Measurements from ENCODE around the gene FAM89B.
"Not testable (repeated sequence)": the region's sequence is repeated elsewhere in the genome, so short reads cannot be mapped to it uniquely, and the experiment has no call there.

FAM89B gene

GRCh38 chr11:65557280-65558001 is 14.9 kb upstream of the FAM89B start:
- DNase-seq, result peak in 7 of 14 donors; percentile 10 to 64 (median 38)

GRCh38 chr11:65558002-65558929 is 14.1 kb upstream of the FAM89B start, which contains the start of gene LTBP3:
Gene LTBP3 (minus strand): TSS chr11:65558359. CDS start chr11:65557959, 400 bp downstream.
- peak in 13 of 14 donors; percentile 38 to 88 (median 76) for DNase-seq

GRCh38 chr11:65558930-65559509 is 13.3 kb upstream of the FAM89B start:
- DNase-seq, result peak in 11 of 14 donors; percentile 42 to 87 (median 69)

- DNase-seq, result peak in 3 of 14 donors; percentile 41 to 61 (median 56)
Observed at GRCh38 chr11:65559535-65559934, 12.8 kb upstream of the FAM89B start.

- DNase-seq, result peak in 6 of 14 donors; percentile 19 to 62 (median 37)
Observed at GRCh38 chr11:65559951-65560537, 12.3 kb upstream of the FAM89B start.

GRCh38 chr11:65560555-65561418 is 11.6 kb upstream of the FAM89B start:
- DNase-seq, result peak in 9 of 14 donors; percentile 13 to 50 (median 31)

- no peak for DNase-seq
Observed at GRCh38 chr11:65562020-65562419, 10.3 kb upstream of the FAM89B start.

GRCh38 chr11:65562788-65563187 is 9.6 kb upstream of the FAM89B start:
- DNase-seq, result no peak

GRCh38 chr11:65563601-65564000 is 8.7 kb upstream of the FAM89B start:
- no peak for DNase-seq

- DNase-seq, result not testable (repeated sequence)
Observed at GRCh38 chr11:65564879-65565559, 7.3 kb upstream of the FAM89B start.

- no peak for DNase-seq
Observed at GRCh38 chr11:65565624-65566453, 6.5 kb upstream of the FAM89B start.

- DNase-seq, result peak in 1 of 14 donors; percentile 78
Observed at GRCh38 chr11:65569164-65569972, 3.0 kb upstream of the FAM89B start.

- DNase-seq, result peak; percentile 94 to 100 (median 98)
Observed at GRCh38 chr11:65569973-65570918, 2.1 kb upstream of the FAM89B start, which contains the start of gene ZNRD2. Gene ZNRD2 (plus strand): TSS chr11:65570477. CDS start chr11:65570492, 15 bp downstream.

GRCh38 chr11:65571420-65571819 is 918 bp upstream of the FAM89B start:
- no peak for DNase-seq

- no peak for DNase-seq
Observed at GRCh38 chr11:65571940-65572339, 398 bp upstream of the FAM89B start.

GRCh38 chr11:65573391-65574079 is 1.2 kb downstream of the FAM89B start:
- peak in 1 of 14 donors; percentile 47 for DNase-seq
